ENCODE measurements around the gene LAMTOR5. TPM values are rescaled to one million over a fixed set of nuclear protein-coding genes. Genes with fewer than 3 reads are reported as not detected.
"Not testable (repeated sequence)": the region's sequence is repeated elsewhere in the genome, so short reads cannot be mapped to it uniquely, and the experiment has no call there.

The LAMTOR5 gene
- total and polyA plus RNA-seq, 4 donors, result 45.6 to 427 (median 242) TPM

GRCh38 chr1:110420023-110420662 is 12.6 kb upstream of the LAMTOR5 start:
- WGBS, 2 donors, result 87 to 96% methylated on average over 10 of the region's 10 CpGs
- peaks cover 0 to 1% (median 0%) of the 10 kb centered on the region in 4 donors for H3K9me3 ChIP-seq (ENCODE audit: control insufficient read depth in 4 of 4, insufficient read depth in 3 of 4, low read length in 3 of 4)
- peaks cover 0 to 3% (median 0%) of the 10 kb centered on the region in 3 donors for H3K27me3 ChIP-seq (ENCODE audit: control insufficient read depth in 3 of 3, insufficient read depth in 3 of 3, low read length in 2 of 3)
- H3K27ac ChIP-seq (ENCODE audit: low read depth in 1 of 2, low read length in 1 of 2), result no peak overlapping the region
- H3K36me3 ChIP-seq (ENCODE audit: control insufficient read depth in 4 of 4, insufficient read depth in 4 of 4, low read length in 4 of 4), result no peaks in the 10 kb centered on the region
- no peak for ATAC-seq (ENCODE audit: insufficient read depth, low FRiP score)
- DNase-seq, result no peak
- H3K9ac ChIP-seq (ENCODE audit: insufficient read depth in 1 of 2, low read length in 2 of 2), result no peak overlapping the region
- TF ChIP-seq CTCF (IDR thresholded peaks at IDR 0.05; ENCODE audit: control extremely low read depth, extremely low read depth), result no peak
- H3K4me3 ChIP-seq, result no peak overlapping the region
- peaks cover 0 to 1% (median 0%) of the 10 kb centered on the region in 5 donors for H3K4me1 ChIP-seq (ENCODE audit: control insufficient read depth in 5 of 5, insufficient read depth in 5 of 5, low read length in 5 of 5)

- Histone ChIP-seq H3K36me3 (ENCODE audit: control insufficient read depth in 4 of 4, insufficient read depth in 4 of 4, low read length in 4 of 4) (no peaks in the 10 kb centered on the region), H3K27me3 (ENCODE audit: control insufficient read depth in 3 of 3, insufficient read depth in 3 of 3, low read length in 2 of 3) (peaks cover 0 to 3% (median 0%) of the 10 kb centered on the region in 3 donors), H3K9ac (ENCODE audit: insufficient read depth in 1 of 2, low read length in 2 of 2) (no peak overlapping the region), H3K9me3 (ENCODE audit: control insufficient read depth in 4 of 4, insufficient read depth in 3 of 4, low read length in 3 of 4) (peaks cover 0 to 1% (median 0%) of the 10 kb centered on the region in 4 donors), H3K27ac (ENCODE audit: low read depth in 1 of 2, low read length in 1 of 2) (no peak overlapping the region), H3K4me3 (no peak overlapping the region), H3K4me1 (ENCODE audit: control insufficient read depth in 5 of 5, insufficient read depth in 5 of 5, low read length in 5 of 5) (peaks cover 0 to 16% (median 5%) of the 10 kb centered on the region in 5 donors)
- ATAC-seq (ENCODE audit: insufficient read depth, low FRiP score), result no peak
- 89 to 96% methylated on average over 1 of the region's 1 CpG for WGBS, 2 donors
- DNase-seq, result no peak
- TF ChIP-seq CTCF (IDR thresholded peaks at IDR 0.05; ENCODE audit: control extremely low read depth, extremely low read depth), result no peak
Observed at GRCh38 chr1:110418729-110419128, 11.2 kb upstream of the LAMTOR5 start.

GRCh38 chr1:110413045-110413444 is 5.6 kb upstream of the LAMTOR5 start:
- H3K36me3 ChIP-seq (ENCODE audit: control insufficient read depth in 4 of 4, insufficient read depth in 4 of 4, low read length in 4 of 4); ATAC-seq (ENCODE audit: insufficient read depth, low FRiP score); H3K9me3 ChIP-seq (ENCODE audit: control insufficient read depth in 4 of 4, insufficient read depth in 3 of 4, low read length in 3 of 4); H3K27me3 ChIP-seq (ENCODE audit: control insufficient read depth in 3 of 3, insufficient read depth in 3 of 3, low read length in 2 of 3); H3K27ac ChIP-seq (ENCODE audit: low read depth in 1 of 2, low read length in 1 of 2); DNase-seq; H3K4me3 ChIP-seq: not testable (repeated sequence)
- Histone ChIP-seq H3K4me1 (ENCODE audit: control insufficient read depth in 5 of 5, insufficient read depth in 5 of 5, low read length in 5 of 5) (peaks cover 0 to 26% (median 5%) of the 10 kb centered on the region in 5 donors), H3K9ac (ENCODE audit: insufficient read depth in 1 of 2, low read length in 2 of 2) (peak overlapping the region in 1 of 2 donors; percentile 11)
- WGBS, 2 donors, result 31 to 46% methylated on average over 1 of the region's 1 CpG

GRCh38 chr1:110412576-110412975 is 5.1 kb upstream of the LAMTOR5 start:
- DNase-seq (peak; percentile 57 to 68 (median 64)), ATAC-seq (ENCODE audit: insufficient read depth, low FRiP score) (peak; percentile 76)
- no peak overlapping the region for H3K9ac ChIP-seq (ENCODE audit: insufficient read depth in 1 of 2, low read length in 2 of 2)
- H3K27ac ChIP-seq (ENCODE audit: low read depth in 1 of 2, low read length in 1 of 2), result no peak overlapping the region
- peaks cover 0 to 28% (median 5%) of the 10 kb centered on the region in 5 donors for H3K4me1 ChIP-seq (ENCODE audit: control insufficient read depth in 5 of 5, insufficient read depth in 5 of 5, low read length in 5 of 5)
- no peaks in the 10 kb centered on the region for H3K9me3 ChIP-seq (ENCODE audit: control insufficient read depth in 4 of 4, insufficient read depth in 3 of 4, low read length in 3 of 4)
- WGBS, 2 donors, result 20 to 21% methylated on average over 4 of the region's 4 CpGs
- no peak overlapping the region for H3K4me3 ChIP-seq
- H3K36me3 ChIP-seq (ENCODE audit: control insufficient read depth in 4 of 4, insufficient read depth in 4 of 4, low read length in 4 of 4), result no peaks in the 10 kb centered on the region
- TF ChIP-seq CTCF (IDR thresholded peaks at IDR 0.05; ENCODE audit: control extremely low read depth, extremely low read depth), result peak; percentile 41
- H3K27me3 ChIP-seq (ENCODE audit: control insufficient read depth in 3 of 3, insufficient read depth in 3 of 3, low read length in 2 of 3), result no peaks in the 10 kb centered on the region

Data from lung (tissue), 12 donors.